HG03135 (cell line): ENCODE data around the gene TMEM31.

Experiments
- ATAC-seq: cut with Tn5 transposase; IDR thresholded peaks from one replicate; pipeline ENCODE4 v1.9.1; 2021; ENCODE audit warnings: mild to moderate bottlenecking, moderate library complexity; ENCODE audit not compliant: unreplicated experiment

Gene TMEM31, protein sequence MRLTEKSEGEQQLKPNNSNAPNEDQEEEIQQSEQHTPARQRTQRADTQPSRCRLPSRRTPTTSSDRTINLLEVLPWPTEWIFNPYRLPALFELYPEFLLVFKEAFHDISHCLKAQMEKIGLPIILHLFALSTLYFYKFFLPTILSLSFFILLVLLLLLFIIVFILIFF

GRCh38 chrX:103710609-103711008 lies at the start of gene TMEM31:
Gene TMEM31, plus strand, starts transcription at chrX:103710909. Its CDS starts 1,350 bp downstream, at chrX:103712259.
- no peak for ATAC-seq

GRCh38 chrX:103663981-103664762 lies 46.5 kb upstream of the TMEM31 start:
- no peak for ATAC-seq

DNA sequence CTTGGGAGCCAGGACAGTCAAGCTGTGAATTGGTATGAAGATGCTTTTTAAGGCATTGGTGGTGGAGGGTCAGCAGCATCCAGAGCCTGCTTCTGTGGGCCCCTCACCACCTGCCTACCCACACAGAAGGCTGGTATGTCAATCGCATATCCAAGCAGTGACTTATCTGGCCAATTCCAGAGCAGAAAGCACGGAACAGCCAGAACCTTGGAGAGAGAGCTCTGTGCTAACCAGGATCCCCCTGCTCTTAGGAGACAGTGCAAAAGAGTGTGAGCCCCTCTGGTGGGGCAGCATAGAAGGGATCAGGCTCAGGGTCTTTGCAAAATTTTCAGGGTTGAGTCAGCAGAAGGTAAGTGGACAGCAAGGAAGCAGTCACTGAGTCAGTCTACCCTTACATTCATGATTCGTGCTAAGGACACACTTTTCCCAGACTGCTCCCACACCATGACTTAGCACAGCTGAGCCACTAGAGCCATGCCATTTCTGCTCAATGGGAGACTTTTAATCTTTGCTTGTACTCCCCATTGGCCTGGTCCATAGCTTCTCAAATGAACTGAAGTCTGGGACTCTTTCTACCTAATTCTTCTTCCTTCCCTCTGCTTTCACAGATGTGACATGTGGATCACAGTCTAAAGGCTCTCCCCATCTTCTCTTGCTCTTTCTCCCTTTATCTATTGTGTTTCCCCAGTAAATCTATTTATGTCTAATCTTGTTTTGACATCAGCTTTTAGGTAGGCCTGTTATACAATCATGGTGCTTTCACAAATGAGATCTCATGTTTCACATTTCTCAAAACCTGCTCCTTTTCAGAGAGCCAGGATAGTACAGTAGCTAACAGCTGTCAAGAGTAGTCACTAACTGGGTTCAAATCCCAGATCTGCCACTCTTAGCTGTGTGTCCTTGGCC lies 44.3 kb upstream of the TMEM31 start:
- no peak for ATAC-seq

DNA sequence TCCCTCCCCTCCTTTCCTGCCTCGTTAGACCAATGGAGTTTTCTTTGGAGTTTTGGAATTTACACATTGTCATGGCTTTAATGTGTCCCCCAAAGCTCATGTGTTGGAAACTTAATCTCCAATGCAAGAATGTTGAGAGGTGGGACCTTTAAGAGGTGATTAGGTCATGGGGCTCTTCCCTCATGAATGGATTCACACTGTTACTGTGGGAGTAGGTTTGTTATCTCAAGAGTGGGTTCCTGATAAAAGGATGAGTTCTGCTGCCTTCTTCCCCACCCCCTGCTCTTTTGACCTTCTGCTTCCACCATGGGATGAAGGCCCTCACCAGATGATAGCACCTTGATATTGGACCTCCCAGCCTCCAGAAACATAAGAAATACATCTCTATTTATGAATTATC lies 41.0 kb upstream of the TMEM31 start:
- ATAC-seq: no peak

DNA sequence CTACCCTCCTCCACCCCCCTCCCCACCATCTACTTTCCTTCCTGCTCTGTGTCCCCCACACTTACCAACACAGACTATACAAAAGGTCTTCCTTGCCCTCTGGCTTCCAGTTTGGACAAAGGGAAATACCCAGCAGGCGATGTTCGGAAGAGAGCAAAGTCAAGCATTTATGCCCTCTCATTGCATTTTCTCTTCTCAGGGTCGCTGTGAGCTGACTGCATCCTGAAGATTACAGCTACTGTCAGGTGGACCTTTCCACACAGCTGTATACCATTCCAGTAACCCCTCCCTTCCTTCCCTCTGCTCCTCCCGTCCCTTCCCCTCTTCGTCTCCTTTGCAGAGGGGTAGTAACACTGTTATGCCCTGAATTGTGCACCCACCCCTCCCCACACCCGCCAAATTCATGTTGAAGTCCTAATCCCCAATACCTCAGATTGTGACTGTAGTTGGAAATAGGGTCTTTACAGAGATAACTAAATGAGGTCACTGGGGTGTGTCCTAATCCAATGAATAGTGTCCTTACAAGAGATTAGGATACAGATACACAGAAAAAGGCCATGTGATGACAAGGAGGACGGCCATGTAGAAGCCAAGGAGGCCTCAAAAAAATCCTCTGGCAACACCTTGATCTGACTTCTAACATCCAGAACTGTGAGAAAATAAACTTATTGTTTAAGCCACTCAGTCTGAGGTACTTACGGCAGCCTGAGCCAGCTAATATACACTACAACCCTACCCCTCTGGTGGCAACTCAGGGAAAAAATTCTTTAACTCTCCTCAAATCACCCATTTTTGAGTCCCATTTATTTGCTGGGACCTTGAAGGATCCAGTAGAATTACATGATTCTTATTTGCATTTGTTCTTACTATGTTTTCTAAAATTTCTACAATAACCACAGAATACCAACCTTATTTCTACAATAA lies 35.9 kb upstream of the TMEM31 start:
- ATAC-seq: no peak

GRCh38 chrX:103678199-103678993 lies 32.3 kb upstream of the TMEM31 start:
- no peak for ATAC-seq

DNA sequence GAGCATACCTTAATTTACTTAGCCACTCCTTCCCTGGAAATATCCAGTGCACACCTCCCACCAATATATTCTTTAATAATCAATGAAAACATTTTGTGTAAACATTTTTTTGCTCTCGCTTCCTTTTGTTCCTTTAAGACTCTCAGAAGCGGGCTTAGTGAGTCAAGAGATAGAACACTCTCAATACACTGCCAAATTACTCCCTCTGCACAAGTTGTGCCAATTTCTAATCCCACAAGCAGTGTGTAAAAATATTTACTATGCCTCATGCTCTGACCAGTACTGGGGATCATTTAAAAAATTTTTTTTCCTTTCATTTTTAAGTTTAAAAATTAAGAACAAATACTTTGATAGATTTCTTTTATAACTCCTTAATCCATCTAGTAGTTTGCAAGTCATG lies 29.3 kb upstream of the TMEM31 start:
- ATAC-seq: no peak

GRCh38 chrX:103685396-103685795 lies 25.3 kb upstream of the TMEM31 start:
- ATAC-seq: no peak

DNA sequence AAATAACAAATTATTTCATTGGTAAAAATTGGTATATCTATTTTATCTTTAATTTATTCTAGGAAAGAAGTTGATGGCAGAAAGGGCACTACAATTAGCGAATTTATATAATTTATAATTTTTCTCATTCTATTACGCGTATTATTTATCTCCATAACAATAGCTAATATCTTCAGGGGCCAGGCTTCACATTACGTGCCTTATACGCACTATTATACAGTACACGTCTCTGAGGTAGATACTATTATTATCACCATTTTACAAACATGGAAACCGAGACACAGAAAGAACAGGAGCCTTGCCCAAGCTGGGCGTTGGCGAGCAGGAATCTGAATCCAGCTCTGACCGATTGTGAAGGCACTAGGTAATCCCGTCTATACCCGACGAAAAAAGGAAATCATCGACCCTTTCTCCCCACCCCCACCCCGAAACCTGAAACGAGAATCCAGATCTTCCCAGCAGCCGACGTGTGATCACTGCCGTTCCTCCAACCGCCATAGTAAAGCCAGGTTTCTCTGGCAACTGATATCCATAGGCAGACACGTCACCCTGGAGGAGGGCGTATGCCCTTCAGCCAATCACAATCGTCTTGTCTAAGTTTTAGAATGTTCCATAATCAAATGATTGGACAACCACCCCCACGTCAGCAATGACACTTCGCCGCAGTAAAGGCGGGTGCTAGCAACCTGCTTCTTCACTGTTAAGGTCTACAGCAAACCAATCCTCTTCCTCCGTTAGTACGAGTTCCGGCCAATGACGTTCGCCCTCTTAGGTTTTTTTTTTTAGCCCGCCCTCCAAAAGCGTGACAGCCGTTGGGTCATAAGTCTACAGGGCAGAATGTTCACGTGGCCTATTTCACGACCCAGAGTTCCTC lies 24.3 kb upstream of the TMEM31 start, which contains the start of gene MORF4L2:
TSS of gene MORF4L2 (minus strand) at position 501 of the 874 bp plus-strand sequence. CDS start 9,672 bp downstream, outside the sequence.
- ATAC-seq: peak; percentile 88

- peak; percentile 47 for ATAC-seq
Measured at GRCh38 chrX:103687073-103687695, 23.5 kb upstream of the TMEM31 start.

GRCh38 chrX:103687696-103688201 lies 23.0 kb upstream of the TMEM31 start:
- no peak for ATAC-seq

DNA sequence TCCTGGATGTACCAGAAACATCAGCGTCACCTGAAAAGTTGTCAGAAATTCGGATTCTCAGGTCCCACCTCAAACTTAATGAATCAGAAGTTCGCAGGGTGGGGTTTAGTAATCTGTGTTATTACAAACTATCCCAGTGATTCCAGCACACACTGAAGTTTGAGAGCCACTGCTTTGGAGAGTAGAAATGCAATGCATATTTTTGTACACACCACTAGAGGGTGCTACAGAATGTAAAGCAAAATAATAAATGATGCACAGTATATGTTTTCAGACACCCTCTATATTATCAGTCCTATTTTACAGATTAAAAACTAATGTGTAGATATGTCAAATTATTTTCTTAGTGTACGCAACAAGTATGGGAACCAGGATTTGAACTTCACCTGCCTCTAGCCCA lies 21.8 kb upstream of the TMEM31 start:
- ATAC-seq: no peak

DNA sequence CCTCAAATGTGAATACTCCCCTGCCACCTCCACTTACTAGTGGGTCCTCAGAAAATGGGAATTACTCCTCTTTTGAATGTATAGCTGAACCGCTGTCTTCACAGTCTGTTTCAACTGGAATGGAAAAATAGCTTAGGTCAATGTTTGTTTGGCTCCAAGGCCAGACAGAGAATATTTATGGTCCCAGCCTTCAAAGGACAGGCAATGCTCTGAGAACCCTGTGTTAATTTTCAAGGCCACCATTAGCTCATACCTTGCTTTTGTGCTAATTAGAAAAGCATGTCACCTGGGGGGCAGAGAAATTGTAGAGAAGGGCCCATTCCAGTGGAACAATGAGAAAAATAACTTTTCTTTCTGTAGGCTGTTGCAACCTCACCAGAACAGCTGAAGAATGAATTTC lies 19.6 kb upstream of the TMEM31 start:
- no peak for ATAC-seq

GRCh38 chrX:103697687-103698086 lies 13.0 kb upstream of the TMEM31 start:
- ATAC-seq: no peak

- no peak for ATAC-seq
Measured at GRCh38 chrX:103699243-103699642, 11.5 kb upstream of the TMEM31 start.

GRCh38 chrX:103704863-103705262 lies 5.8 kb upstream of the TMEM31 start:
- no peak for ATAC-seq

DNA sequence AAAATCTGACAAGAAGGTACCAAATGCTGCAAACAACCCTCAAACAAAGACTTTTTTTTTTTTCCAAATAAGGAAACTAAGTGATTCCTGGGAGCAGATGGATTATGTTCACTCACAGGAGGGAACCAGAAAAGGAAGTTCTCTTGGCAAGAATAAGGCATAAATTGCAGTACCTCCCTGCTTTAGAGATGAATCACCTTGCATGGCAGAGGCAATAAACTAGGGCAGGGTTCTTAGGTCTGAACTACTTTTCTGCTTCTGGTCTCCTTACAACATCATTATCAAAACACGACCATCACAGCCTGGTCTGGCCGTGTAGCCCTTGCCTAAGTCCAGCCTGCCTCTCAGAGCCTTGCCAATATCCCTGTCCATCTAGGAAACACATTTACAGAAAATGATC lies 6.3 kb downstream of the TMEM31 start:
- no peak for ATAC-seq

DNA sequence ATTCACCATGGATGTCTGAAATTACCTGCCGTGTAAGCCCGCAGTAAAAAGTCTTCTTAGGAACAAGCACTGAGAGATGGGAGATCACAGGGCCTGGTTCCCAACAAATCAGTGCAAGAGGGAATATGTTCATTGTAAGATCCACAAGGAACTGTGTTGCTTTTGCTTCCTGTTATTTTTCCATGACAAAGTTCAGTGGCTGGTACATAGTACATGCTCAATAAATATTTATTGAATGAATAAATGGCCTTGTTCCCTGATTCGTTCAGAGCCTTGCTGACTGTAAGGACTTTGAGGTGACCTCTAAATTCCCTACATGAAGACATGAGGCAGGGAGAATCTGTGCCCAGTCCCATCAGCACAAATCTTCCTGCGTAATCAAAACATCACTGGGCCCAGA lies 7.4 kb downstream of the TMEM31 start:
- no peak for ATAC-seq
